GM21825 (cell line): ENCODE results near the gene MN1.

Experiments
- ATAC-seq: cut with Tn5 transposase; IDR thresholded peaks from one replicate; pipeline ENCODE4 v1.9.1; 2021; ENCODE audit warnings: mild to moderate bottlenecking, moderate library complexity; ENCODE audit not compliant: unreplicated experiment

The MN1 gene

GRCh38 chr22:27827604-27828587 is 26.3 kb upstream of the MN1 start:
- no peak for ATAC-seq

DNA sequence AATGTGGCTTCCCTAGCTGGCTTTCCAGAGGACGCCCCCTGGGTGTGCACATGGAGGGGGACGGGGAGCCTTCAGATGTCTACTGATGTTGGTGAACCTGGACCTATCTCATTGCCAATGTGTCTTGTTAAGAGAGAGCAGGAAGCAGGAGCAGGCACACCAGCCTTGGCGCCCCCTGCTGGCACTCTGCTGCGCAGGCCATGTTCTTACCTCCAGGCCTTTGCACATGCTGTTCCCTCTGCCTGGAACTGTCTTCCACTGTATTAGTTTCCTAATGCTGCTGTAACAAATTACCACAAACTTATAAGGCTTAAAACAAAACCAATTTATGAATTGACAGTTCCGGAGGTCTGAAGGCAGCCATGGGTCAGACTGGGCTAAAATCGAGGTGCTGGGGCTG is 23.6 kb upstream of the MN1 start:
- no peak for ATAC-seq

- no peak for ATAC-seq
Observed at GRCh38 chr22:27823221-27823620, 21.7 kb upstream of the MN1 start.

GRCh38 chr22:27820896-27821866 is 19.6 kb upstream of the MN1 start:
- no peak for ATAC-seq

GRCh38 chr22:27816552-27816951 is 15.0 kb upstream of the MN1 start:
- no peak for ATAC-seq

DNA sequence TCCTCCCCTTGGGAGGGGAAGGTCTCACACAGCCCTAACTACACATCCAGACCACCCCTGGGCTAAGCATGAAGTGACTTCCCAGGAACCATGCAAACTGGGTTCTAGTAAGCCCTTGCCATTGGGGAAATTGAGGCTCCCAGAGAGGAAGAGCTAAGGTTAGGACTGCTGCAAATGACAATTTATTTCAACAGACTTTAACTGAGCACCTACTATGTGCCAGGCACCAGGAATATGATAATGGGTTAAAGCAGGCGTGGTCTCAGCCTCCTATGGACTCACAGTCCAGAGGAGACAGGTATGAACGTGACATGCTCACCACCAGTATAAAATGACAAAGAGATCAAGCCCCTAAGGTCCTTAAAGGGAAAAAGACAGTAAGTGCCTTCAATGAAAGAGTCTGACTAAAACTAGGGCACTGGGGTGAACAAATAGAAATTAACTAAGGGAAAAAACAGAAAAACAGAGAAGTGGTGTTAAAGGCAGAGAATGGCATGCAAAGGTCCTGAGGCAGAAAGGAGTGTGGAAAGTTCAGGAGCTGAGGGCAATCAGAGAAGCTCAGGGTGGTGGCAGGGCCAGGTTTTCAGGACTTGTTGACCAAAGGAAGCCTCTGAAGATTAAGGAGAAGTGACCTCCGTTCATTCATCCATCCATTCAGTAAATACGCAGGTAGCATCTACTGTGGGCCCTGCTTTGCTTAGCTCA is 14.4 kb upstream of the MN1 start:
- no peak for ATAC-seq

DNA sequence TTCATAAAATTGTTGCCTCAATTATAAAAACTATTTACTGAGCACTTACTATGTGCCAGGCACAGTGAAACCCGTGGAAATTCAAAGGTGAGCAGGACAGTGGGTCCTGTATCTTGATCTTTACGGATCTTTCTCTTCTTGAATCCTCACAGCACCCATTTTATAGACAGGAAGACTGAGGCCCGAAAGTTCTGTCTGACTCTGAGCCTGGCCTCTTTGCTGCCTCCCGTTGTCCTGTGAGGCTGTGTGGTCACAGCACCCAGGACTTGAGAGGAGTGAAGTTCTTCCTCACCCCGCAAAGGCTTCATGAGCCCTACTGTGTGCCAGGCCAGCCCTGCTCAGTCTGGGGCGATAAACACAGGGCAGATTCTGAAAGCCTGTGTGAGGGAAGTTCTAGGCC is 13.4 kb upstream of the MN1 start:
- ATAC-seq = no peak

- no peak for ATAC-seq
Observed at GRCh38 chr22:27811778-27812177, 10.2 kb upstream of the MN1 start.

DNA sequence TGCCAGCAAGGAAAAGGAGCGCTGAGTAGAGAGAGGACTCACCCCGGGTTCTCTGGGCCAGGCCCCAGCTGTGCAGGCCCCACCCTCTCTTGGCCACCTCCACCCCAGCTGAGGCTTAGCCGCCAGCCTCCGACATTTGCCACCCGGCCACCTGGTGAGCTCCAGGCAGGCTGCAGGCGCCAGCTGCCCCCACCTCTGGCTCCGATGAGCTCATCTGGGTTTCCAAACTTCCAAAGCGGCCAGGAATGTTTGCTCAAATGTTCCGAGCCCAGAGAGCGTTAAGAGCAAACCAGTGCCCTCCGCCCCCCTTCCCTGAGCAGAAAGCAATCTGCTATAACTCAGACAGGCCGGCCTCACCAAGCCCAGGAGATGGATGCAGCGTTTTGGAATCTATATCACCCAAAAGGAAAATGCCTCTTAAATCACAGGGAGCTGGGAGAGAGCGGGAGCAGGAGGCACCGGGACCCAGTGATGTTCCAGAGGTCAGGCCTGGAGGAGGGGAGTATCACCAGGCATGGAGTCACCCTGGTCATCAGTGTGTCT is 9.1 kb upstream of the MN1 start:
- no peak for ATAC-seq

- ATAC-seq = no peak
Observed at GRCh38 chr22:27809700-27810608, 8.4 kb upstream of the MN1 start.

- no peak for ATAC-seq
Observed at GRCh38 chr22:27809226-27809603, 7.7 kb upstream of the MN1 start.

DNA sequence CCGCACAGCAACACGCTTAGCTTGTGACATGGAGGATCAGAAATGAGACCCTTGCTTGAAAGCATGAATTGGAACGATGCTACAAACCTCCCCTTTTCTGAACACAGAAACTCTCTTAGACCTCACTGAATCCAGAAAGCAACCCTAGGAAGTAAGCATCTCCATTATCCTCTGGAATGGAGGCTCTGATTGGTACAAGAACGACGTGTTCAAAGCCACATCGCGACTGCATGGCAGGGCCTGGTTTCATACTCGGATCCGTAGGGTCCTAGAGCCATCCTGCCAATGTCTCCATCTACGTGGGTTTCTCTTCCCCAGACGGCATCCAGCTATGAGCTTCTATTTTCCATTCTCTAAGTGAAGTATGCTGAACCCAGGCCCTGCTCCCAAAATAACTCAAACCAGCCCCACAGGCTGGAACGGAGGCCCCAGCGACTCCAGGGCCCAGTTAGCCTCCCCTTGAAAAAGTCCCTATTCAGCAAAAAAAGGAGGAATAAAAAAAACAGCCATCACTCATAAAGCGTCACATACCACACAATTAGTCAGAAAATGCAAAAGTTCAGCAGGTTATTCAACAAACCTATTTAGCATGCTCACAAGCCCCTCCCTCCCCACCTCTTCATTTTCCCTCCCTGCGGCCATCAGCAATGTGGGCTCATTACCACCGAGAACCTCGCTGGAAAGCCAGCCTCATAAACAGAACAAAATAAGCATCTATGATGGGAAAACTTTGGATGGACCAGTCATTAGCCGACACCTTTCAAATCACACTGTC is 7.1 kb upstream of the MN1 start:
- ATAC-seq = no peak

DNA sequence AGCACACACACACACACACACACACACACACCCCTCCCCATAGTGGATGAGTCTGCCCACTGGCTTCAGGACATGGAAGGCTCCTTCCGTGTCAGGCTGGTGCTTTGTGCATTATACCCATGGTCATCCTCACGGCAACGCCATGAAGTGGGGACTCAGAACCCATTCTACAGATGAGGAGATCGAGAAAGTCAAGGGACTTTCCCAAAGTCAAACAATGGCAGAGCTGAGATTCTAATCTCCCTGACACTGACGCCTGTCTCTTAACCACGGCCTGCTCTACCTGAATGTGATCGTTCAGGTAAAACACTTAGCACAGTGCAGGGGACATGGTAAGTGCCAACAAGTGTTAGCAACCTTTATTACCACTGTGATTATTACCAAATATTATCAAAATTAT is 4.3 kb upstream of the MN1 start:
- no peak for ATAC-seq

- no peak for ATAC-seq
Observed at GRCh38 chr22:27804470-27805297, 3.1 kb upstream of the MN1 start.

GRCh38 chr22:27803841-27804415 is 2.4 kb upstream of the MN1 start:
- ATAC-seq = no peak

DNA sequence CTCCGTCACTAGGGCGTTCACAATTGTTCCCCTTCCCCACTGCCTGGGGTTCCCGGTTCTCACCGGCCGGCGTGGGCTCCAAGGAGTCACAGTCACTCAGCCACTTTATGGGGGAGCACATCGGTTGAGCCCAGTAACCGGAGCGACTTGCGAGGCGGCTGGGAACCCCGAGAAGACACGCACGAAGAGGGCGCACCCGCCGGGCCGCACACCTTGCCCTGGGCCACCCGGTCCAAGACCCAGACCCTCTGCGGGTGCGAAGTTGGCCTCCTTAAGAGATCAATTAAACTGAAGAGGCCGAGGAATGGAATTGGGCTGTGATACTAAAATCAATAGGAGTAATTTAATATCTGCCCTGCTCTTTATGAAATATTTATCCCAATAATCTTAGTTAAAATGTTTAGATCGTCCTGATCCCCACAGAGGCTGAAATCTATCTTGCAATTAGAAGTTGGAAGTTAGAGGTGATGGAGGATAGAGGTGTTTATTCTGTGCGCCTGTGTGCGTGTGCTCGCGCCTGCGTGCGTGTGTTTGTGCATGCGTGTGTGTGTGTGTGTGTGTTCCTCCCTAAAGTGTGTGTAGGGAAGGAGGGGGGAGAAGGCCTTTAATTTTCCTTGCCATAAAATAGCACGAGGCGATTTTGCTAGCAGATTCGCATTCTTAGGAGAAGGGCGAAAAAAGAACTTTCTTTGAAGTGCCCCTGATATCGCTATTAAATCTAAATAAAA is 954 bp upstream of the MN1 start:
- no peak for ATAC-seq

DNA sequence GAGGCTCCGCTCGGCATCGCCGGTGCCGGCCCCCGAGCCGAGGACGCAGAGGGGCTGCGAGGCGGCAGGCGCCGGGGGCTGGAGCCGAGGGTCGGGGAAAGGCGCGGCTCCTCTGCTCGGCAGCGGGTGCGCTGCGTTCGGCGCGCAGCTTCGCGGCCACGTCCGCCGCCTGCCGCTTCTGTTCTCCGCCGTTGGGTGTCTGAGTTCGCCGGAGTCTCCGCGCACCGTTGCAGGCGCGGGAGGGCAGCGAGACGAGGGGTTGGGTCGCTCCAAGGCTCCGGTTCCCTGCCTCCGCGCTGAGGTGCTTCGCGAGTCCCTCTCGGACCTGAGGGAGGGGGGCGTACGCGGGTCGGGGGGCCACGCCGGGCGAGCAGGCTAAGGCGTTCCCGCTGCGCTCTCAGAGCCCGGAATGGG is 347 bp downstream of the MN1 start:
- ATAC-seq = no peak
